ENCODE measurements around the gene TARS3.
A peak's percentile ranks its signal among the peaks of the same experiment; 100 is the strongest.
"Not testable (repeated sequence)": the region's sequence is repeated elsewhere in the genome, so short reads cannot be mapped to it uniquely, and the experiment has no call there.

TARS3 gene

GRCh38 chr15:101723874-101724674 lies at the start of gene TARS3:
Gene TARS3, minus strand, starts transcription at chr15:101724473. Its CDS starts 86 bp downstream, at chr15:101724387.
- Histone ChIP-seq H3K27me3 (ENCODE audit: control insufficient read depth, insufficient read depth, low read length) (no peaks in the 10 kb centered on the region), H3K4me1 (no peaks in the 10 kb centered on the region)
- TF ChIP-seq, protein P1, sequence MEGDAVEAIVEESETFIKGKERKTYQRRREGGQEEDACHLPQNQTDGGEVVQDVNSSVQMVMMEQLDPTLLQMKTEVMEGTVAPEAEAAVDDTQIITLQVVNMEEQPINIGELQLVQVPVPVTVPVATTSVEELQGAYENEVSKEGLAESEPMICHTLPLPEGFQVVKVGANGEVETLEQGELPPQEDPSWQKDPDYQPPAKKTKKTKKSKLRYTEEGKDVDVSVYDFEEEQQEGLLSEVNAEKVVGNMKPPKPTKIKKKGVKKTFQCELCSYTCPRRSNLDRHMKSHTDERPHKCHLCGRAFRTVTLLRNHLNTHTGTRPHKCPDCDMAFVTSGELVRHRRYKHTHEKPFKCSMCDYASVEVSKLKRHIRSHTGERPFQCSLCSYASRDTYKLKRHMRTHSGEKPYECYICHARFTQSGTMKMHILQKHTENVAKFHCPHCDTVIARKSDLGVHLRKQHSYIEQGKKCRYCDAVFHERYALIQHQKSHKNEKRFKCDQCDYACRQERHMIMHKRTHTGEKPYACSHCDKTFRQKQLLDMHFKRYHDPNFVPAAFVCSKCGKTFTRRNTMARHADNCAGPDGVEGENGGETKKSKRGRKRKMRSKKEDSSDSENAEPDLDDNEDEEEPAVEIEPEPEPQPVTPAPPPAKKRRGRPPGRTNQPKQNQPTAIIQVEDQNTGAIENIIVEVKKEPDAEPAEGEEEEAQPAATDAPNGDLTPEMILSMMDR (IDR thresholded peaks at IDR 0.05) = no peak

GRCh38 chr15:101773496-101774100 lies 49.3 kb upstream of the TARS3 start:
- TF ChIP-seq, protein P1 (IDR thresholded peaks at IDR 0.05) = no peak
- H3K27me3 ChIP-seq (ENCODE audit: control insufficient read depth, insufficient read depth, low read length) = no peaks in the 10 kb centered on the region
- H3K4me3 ChIP-seq (ENCODE audit: low read depth, low read length) = no peak overlapping the region
- no peaks in the 10 kb centered on the region for H3K4me1 ChIP-seq
- no peaks in the 10 kb centered on the region for H3K9me3 ChIP-seq (ENCODE audit: control insufficient read depth, low read length)
- no peak overlapping the region for H3K9ac ChIP-seq
- H2AFZ ChIP-seq = no peak overlapping the region
- no peaks in the 10 kb centered on the region for H3K36me3 ChIP-seq (ENCODE audit: control insufficient read depth, insufficient read depth, low read length)
- H3K79me2 ChIP-seq = no peaks in the 10 kb centered on the region
- H3K27ac ChIP-seq = no peak overlapping the region
- no peak overlapping the region for H3K4me2 ChIP-seq (ENCODE audit: low read length)

More at GRCh38 chr15:101723874-101724674, at the start of gene TARS3:
- H3K79me2 ChIP-seq = no peaks in the 10 kb centered on the region
- H3K9me3 ChIP-seq (ENCODE audit: control insufficient read depth, low read length) = no peaks in the 10 kb centered on the region
- peak within 1 kb of the TSS; percentile 88 for H3K27ac ChIP-seq
- peak within 1 kb of the TSS; percentile 50 for H3K9ac ChIP-seq
- no peaks in the 10 kb centered on the region for H3K36me3 ChIP-seq (ENCODE audit: control insufficient read depth, insufficient read depth, low read length)
- peak within 1 kb of the TSS; percentile 77 for H3K4me2 ChIP-seq (ENCODE audit: low read length)
- H2AFZ ChIP-seq = peak within 1 kb of the TSS; percentile 88
- H3K4me3 ChIP-seq (ENCODE audit: low read depth, low read length) = peak within 1 kb of the TSS; percentile 58

- no peaks in the 10 kb centered on the region for H3K9me3 ChIP-seq (ENCODE audit: control insufficient read depth, low read length)
- TF ChIP-seq, protein P1 (IDR thresholded peaks at IDR 0.05) = no peak
- no peak overlapping the region for H2AFZ ChIP-seq
These were observed 48.6 kb upstream of the TARS3 start for GRCh38 chr15:101772921-101773320.

GRCh38 chr15:101767083-101767640 lies 42.9 kb upstream of the TARS3 start:
- H3K27me3 ChIP-seq (ENCODE audit: control insufficient read depth, insufficient read depth, low read length); H3K9ac ChIP-seq; H3K4me1 ChIP-seq; H3K27ac ChIP-seq; H3K4me2 ChIP-seq (ENCODE audit: low read length); H3K4me3 ChIP-seq (ENCODE audit: low read depth, low read length); H3K9me3 ChIP-seq (ENCODE audit: control insufficient read depth, low read length); H2AFZ ChIP-seq; H3K79me2 ChIP-seq; H3K36me3 ChIP-seq (ENCODE audit: control insufficient read depth, insufficient read depth, low read length): not testable (repeated sequence)

More at GRCh38 chr15:101772921-101773320, 48.6 kb upstream of the TARS3 start:
- Histone ChIP-seq H3K4me3 (ENCODE audit: low read depth, low read length) (no peak overlapping the region), H3K27me3 (ENCODE audit: control insufficient read depth, insufficient read depth, low read length) (no peaks in the 10 kb centered on the region), H3K79me2 (no peaks in the 10 kb centered on the region), H3K36me3 (ENCODE audit: control insufficient read depth, insufficient read depth, low read length) (no peaks in the 10 kb centered on the region), H3K4me1 (no peaks in the 10 kb centered on the region), H3K4me2 (ENCODE audit: low read length) (no peak overlapping the region), H3K27ac (no peak overlapping the region), H3K9ac (no peak overlapping the region)

GRCh38 chr15:101765772-101766456 lies 41.6 kb upstream of the TARS3 start:
- H3K79me2 ChIP-seq = no peaks in the 10 kb centered on the region
- TF ChIP-seq, protein P1 (IDR thresholded peaks at IDR 0.05) = no peak
- H3K9ac ChIP-seq = no peak overlapping the region
- H2AFZ ChIP-seq = no peak overlapping the region
- H3K4me1 ChIP-seq = no peaks in the 10 kb centered on the region
- no peaks in the 10 kb centered on the region for H3K9me3 ChIP-seq (ENCODE audit: control insufficient read depth, low read length)
- H3K27me3 ChIP-seq (ENCODE audit: control insufficient read depth, insufficient read depth, low read length) = no peaks in the 10 kb centered on the region
- H3K4me2 ChIP-seq (ENCODE audit: low read length) = no peak overlapping the region
- no peak overlapping the region for H3K4me3 ChIP-seq (ENCODE audit: low read depth, low read length)
- H3K36me3 ChIP-seq (ENCODE audit: control insufficient read depth, insufficient read depth, low read length) = no peaks in the 10 kb centered on the region
- no peak overlapping the region for H3K27ac ChIP-seq

- H3K9ac ChIP-seq; H3K79me2 ChIP-seq; H3K9me3 ChIP-seq (ENCODE audit: control insufficient read depth, low read length); H3K4me3 ChIP-seq (ENCODE audit: low read depth, low read length); H3K27me3 ChIP-seq (ENCODE audit: control insufficient read depth, insufficient read depth, low read length); H3K4me1 ChIP-seq; H2AFZ ChIP-seq; H3K27ac ChIP-seq; H3K36me3 ChIP-seq (ENCODE audit: control insufficient read depth, insufficient read depth, low read length); H3K4me2 ChIP-seq (ENCODE audit: low read length): not testable (repeated sequence)
These were observed 41.0 kb upstream of the TARS3 start for GRCh38 chr15:101765340-101765671.

DNA sequence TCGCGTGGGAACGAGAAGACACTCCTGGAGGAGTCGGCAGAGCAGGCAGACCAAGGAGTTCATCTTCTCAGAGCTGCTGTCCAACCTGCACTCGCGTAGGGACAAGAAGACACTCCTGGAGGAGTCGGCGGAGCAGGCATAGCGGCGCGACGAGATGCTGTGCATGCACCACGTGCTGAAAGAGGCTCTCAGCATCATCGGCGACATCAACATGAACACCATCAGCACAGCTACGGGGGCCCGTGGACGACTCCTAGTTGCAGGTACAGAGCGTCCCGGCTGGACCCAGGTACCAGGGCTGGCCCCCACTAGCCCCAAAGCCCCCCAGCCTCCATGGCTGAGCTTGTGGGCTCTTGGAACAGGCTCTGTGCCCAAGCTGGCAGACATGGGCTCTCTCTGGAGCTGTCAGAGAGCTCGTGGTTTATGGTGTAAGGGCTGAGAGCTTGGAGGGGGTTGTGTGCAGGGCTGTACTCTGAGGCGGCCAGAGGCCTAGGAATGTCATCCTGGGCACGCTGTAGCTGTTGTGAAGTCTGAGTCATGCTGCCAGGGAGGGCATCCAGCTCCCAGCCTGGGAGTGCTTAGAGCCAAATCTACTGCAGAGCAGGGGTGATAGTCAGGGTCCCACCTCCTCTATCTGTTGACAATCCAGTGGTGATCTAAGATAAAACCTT lies 40.5 kb upstream of the TARS3 start:
- not testable (repeated sequence) for H3K9ac ChIP-seq; H3K4me2 ChIP-seq (ENCODE audit: low read length); H3K27me3 ChIP-seq (ENCODE audit: control insufficient read depth, insufficient read depth, low read length); H2AFZ ChIP-seq; H3K4me1 ChIP-seq; H3K79me2 ChIP-seq; H3K36me3 ChIP-seq (ENCODE audit: control insufficient read depth, insufficient read depth, low read length); H3K27ac ChIP-seq; H3K4me3 ChIP-seq (ENCODE audit: low read depth, low read length); H3K9me3 ChIP-seq (ENCODE audit: control insufficient read depth, low read length)

Data from parathyroid adenoma (tissue), 2 donors.